HG03565 (cell line): ENCODE measurements around the gene SCP2.

ENCODE experiments used
- ATAC-seq: cut with Tn5 transposase; IDR thresholded peaks from one replicate; pipeline ENCODE4 v1.9.1; 2021; ENCODE audit warnings: mild to moderate bottlenecking, moderate library complexity; ENCODE audit not compliant: unreplicated experiment

SCP2 gene

DNA sequence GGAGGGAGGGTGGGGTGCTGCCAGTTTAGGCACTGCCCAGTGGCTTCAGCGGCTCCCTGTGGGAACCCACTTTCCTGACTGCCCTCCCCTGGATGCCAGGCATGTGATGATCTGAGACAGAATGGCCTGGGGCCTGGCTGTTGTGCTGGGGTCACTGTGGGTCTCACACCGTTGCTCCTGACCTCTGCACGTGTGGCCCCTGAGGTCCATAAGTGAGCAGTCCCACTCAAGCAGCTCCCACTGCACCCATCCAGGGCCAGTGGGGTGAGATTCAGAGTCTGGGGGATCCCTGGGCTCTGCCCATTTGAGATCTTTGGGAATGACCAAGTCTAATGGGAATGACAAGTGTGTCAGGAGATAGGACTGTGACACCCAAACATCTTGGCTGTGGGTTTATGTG, 153.0 kb downstream of the SCP2 start:
- no peak for ATAC-seq

DNA sequence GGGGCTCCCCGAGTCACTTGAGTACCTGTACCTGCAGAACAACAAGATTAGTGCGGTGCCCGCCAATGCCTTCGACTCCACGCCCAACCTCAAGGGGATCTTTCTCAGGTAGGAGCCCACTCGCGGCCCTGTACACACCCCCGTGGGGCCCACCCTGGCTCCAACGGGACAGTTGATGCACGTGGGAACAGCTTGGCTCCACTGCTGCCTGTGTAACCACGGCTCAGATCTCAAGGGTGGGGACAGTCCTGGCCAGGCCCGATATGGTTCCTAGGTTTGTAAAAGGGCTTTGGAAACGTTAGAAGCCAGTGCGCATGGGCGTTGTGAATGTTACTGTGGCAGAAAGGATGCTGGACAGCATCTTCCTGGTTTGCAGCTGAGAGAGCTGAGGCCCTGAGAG, 153.7 kb downstream of the SCP2 start:
- ATAC-seq: no peak

DNA sequence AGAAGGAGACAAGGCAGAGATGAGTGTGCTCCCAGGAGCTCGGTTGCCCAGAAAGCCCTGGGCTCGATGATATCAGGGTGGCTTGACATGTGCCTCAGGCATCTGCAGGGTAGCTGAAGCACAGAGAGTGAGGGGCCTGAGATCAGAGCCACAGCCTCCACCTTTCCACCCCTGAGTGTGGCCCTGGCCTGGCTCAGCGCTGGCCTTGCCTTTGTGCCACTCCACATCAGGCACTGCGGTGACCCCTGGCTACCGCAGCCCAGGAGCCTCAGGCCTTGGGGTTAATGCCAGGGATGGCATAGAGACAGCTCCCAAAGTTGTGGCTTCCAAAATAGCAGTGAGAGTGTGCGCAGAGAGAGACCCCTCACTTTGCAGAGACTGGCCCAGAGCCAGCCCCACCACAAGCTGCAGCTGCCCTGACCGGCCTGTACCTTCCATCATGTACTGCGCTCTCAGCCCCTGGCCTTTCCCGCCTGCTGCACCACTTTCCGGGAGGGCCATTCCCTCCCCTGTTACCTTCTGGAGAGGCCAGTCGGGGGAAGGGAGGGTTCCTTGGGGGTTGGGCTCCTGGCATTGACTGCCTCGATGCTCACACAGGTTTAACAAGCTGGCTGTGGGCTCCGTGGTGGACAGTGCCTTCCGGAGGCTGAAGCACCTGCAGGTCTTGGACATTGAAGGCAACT, 154.4 kb downstream of the SCP2 start:
- ATAC-seq: no peak

DNA sequence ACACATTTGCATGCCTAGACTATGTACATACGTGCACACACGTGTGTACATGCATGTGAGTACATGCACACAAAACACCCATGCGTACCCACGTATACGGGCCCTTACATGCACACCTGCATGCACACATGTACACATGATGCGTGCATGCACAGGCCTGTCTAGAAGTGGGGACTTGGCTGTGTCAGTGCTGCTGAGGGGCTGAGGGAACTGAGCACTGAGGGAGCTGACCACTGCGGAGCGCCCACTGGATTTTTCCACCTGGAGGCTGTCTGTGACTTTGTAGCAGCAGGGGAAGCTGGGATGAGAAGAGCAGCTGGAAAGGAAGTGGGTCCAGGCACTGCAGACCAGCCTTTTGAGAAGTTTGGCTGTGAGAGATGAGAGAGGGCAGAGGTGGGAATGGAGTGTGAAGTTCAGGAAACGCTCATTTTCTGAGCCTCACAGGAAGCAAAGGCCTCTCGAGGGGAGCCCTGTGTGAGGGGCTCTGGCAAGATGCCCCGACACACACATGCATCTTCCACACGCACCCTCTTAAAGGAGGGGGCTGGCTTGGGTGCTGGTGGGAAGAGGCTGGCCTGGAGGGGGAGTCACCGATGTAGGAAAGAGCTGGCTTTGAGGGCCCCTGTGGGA, 155.9 kb downstream of the SCP2 start:
- no peak for ATAC-seq

DNA sequence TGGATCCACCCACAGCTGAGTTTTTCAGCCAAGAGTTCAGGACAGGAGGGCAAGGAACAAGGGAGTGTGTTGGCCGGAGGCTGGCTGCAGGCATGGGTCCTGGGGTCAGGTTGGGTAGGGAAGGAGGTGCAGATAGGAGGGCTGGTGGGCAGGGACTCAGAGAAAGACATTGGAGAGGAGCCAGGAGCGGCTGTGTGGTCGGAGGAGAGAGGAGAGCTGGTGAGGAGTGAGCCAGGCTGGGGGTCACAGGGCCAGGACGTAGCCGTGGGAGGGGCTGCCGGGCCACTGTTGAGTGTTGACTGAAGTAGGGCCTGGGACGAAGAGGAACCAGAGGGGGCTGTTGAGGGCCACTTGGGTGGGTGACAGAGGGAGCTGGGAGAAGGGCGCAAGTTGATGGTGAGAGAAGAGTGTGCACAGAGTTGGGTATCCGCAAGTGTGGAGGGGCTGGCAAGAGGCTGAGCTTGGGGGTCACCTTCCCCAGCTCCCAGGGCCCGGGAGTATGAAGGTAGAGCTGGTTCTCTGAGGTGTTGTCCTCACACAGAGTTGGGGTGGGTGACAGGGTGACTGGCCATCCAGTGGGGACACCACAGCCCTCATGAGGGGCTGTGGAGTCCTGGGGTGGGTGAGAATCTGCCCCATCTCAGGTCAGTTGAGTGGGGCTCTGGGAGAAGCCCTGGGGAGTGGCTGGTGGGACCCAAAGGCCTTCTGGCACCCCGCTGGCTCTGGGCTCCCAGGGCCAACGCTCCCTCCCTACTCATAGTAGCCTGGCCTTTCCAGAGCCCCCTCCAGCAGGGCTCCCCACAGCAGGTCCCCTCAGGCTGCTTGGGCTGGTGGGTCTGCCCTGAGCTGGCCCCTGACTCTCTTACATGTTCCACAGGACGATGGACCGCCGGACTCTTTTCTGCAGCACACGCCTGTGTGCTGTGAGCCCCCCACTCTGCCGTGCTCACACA, 156.8 kb downstream of the SCP2 start:
- no peak for ATAC-seq

DNA sequence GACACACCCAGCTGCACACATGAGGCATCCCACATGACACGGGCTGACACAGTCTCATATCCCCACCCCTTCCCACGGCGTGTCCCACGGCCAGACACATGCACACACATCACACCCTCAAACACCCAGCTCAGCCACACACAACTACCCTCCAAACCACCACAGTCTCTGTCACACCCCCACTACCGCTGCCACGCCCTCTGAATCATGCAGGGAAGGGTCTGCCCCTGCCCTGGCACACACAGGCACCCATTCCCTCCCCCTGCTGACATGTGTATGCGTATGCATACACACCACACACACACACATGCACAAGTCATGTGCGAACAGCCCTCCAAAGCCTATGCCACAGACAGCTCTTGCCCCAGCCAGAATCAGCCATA, 157.5 kb downstream of the SCP2 start:
- no peak for ATAC-seq

DNA sequence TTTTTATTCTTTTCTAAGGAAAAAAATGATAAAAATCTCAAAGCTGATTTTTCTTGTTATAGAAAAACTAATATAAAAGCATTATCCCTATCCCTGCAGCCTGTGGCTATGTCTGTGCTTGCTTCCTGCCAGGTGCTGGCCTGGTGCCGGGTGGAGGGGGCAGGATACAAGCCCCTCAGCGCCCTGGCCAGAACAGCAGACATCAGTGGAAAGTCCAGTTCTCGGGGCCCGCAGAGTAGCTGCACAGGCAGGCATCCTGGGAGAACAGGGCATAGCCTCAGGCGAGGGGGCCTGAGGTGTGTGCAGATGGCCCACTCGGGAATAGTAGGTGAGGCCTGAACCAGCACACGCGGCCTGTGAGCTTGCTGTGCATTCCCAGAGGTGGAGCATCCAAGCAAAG, 158.3 kb downstream of the SCP2 start:
- ATAC-seq: no peak

- no peak for ATAC-seq
Measured at GRCh38 chr1:53086491-53087070, 159.5 kb downstream of the SCP2 start.

- ATAC-seq: no peak
Measured at GRCh38 chr1:53087332-53088285, 160.5 kb downstream of the SCP2 start.

- ATAC-seq: no peak
Measured at GRCh38 chr1:53088616-53089300, 161.7 kb downstream of the SCP2 start.

DNA sequence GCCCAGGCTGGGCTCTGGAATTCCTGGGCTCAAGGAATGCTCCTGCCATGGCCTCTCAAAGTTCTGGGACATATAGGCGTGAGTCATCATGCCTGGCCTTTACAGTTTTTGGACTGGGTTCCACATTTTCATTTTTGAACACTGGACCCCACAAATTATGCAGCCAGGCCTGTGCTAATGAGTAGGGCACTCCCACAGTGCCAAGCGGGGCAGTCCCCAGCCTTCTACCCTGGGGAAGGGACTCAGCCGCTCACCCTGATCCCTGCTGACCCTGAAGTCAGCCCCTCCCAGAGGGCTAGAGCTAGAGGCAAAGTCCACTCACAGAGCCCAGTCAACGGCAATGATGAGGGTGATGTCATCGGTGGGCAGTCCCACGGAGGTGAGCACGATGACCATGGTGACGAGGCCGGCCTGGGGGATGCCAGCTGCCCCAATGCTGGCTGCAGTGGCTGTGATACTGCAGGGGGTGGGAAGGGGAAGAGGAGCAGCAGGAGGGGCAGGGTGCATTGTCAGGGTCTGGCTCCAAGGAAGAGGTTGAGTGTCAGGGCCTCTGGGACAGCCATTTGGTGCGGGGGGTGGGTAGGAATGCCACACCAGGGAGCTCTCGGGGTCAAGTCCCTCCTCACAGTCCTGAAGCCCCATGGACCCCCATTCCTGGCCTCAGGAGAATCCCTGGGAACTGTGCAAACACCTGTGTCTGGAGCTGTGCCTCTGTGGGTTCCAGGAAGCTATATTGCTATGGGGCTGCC, 162.6 kb downstream of the SCP2 start:
- no peak for ATAC-seq

DNA sequence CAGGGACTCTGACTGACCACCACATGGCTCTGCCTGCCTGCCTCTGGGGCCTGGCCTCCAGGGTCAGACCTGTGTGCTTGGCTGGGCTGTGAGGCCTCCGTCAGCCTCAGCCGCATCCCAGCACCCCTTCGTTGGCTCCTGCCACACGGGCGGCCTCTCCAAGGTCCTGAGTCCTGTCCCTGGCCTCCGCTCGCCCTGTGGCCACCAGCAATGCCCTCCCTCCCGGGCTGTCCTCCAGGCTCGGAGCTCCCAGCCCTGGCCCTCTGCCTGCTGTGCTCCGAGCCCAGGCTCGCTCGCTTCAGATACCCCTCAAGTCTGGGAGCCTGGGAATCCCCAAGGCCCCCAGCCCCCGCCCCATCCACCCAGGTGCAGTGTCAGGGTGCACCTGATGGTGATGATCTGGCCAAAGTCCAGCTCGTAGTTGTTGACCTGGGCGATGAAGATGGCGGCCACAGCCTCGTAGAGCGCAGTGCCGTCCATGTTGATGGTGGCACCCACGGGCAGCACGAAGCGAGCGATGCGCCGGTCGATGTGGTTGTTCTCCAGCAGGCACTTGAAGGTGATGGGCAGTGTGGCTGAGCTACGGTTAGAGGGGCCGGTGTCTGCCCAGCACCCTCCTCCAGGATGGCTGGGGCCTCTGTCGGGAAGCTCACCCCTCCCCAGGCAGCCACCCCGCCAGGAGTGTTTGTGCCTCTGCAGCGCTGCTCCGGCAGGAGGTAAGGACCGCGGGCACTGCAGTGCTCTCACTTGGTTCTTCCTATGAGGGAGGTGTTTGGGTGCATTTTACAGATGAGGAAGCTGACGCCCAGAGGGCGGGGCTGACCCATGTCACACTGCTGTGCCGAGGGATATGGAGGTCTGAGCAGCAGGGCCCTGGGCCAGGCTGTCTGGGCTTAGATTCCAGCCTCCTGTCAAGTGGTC, 163.4 kb downstream of the SCP2 start:
- no peak for ATAC-seq

GRCh38 chr1:53091841-53092645, 165.0 kb downstream of the SCP2 start:
- no peak for ATAC-seq

GRCh38 chr1:53092659-53093450, 165.8 kb downstream of the SCP2 start:
- ATAC-seq: no peak

GRCh38 chr1:53093451-53093754, 166.3 kb downstream of the SCP2 start:
- ATAC-seq: no peak

DNA sequence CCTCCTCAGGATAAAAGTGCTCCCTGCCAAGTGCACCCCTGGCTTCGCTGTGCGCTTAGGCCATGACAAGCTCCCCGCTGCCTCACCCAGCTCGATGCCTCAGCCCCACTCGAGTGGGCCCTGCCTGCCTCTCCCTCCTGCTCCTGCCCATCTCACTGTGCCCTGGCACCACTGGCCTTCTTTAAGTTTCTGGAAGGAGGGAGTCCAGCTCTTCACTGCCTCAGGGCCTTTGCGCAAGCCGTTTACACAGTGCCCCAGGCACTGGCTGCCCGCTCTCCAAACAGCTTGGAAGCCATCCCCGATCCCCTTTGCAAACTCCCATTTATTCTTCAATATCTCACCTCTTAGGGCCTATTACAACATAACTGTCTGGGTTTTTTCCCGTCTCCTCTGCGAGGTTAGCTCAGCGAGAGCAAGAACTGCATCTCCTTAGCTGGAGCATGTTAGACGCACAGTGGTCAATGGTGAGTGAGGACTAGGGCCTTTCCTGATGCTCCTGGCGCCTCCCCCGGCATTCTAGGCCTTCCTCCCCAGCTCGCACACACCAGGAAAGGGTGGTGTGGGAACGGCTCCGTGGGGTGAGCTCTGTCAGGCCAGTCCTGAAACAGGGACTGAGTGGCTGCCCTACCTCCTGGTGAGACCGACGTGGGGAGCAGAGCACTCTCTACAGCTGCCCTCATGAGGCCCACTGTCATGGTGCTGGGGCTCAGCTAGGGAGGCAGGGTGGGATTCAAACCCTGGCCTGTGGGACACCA, 166.9 kb downstream of the SCP2 start:
- ATAC-seq: no peak
